SHP77 (cell line): Measurements from ENCODE around the gene IMPA2.
"Not testable (repeated sequence)": the region's sequence is repeated elsewhere in the genome, so short reads cannot be mapped to it uniquely, and the experiment has no call there.

Experiments
- DNase-seq, 2 experiments: peaks; one replicate each; lab custom pipeline; 2025; lab: John Stamatoyannopoulos, UW

IMPA2 gene

GRCh38 chr18:12049978-12050811 is 68.9 kb downstream of the IMPA2 start:
- DNase-seq: no peak

GRCh38 chr18:12052866-12053265 is 71.6 kb downstream of the IMPA2 start:
- no peak for DNase-seq

- no peak for DNase-seq
These were observed 72.0 kb downstream of the IMPA2 start for GRCh38 chr18:12053289-12053688.

GRCh38 chr18:12056034-12056883 is 75.0 kb downstream of the IMPA2 start:
- DNase-seq: no peak

GRCh38 chr18:12056884-12057402 is 75.6 kb downstream of the IMPA2 start:
- DNase-seq: no peak

- no peak for DNase-seq
These were observed 76.2 kb downstream of the IMPA2 start for GRCh38 chr18:12057419-12058039.

GRCh38 chr18:12059334-12060181 is 78.3 kb downstream of the IMPA2 start:
- DNase-seq: no peak

- DNase-seq: no peak
These were observed 79.0 kb downstream of the IMPA2 start for GRCh38 chr18:12060182-12060870.

GRCh38 chr18:12061685-12062084 is 80.4 kb downstream of the IMPA2 start:
- no peak for DNase-seq

GRCh38 chr18:12062974-12063373 is 81.7 kb downstream of the IMPA2 start:
- no peak for DNase-seq

GRCh38 chr18:12064086-12064763 is 82.9 kb downstream of the IMPA2 start:
- no peak for DNase-seq

- no peak for DNase-seq
These were observed 84.1 kb downstream of the IMPA2 start for GRCh38 chr18:12065397-12065796.

GRCh38 chr18:12066910-12067511 is 85.7 kb downstream of the IMPA2 start:
- no peak for DNase-seq

- DNase-seq: no peak
These were observed 86.4 kb downstream of the IMPA2 start for GRCh38 chr18:12067671-12068070.

GRCh38 chr18:12068316-12068949 is 87.1 kb downstream of the IMPA2 start:
- not testable (repeated sequence) for DNase-seq

- DNase-seq: no peak
These were observed 87.6 kb downstream of the IMPA2 start for GRCh38 chr18:12068950-12069320.

GRCh38 chr18:12071066-12071465 is 89.8 kb downstream of the IMPA2 start:
- DNase-seq: not testable (repeated sequence)

- no peak for DNase-seq
These were observed 91.7 kb downstream of the IMPA2 start for GRCh38 chr18:12072996-12073395.

GRCh38 chr18:12074736-12075135 is 93.4 kb downstream of the IMPA2 start:
- DNase-seq: no peak
